GM12872 (cell line): ENCODE measurements around the gene PDE3A.

Source experiments
- TF ChIP-seq, protein P1 (sequence below): IDR thresholded peaks from 3 replicates; pipeline ENCODE4 v1.5.1; 2011; ENCODE audit warnings: low read depth, mild to moderate bottlenecking, low read length, moderate library complexity; ENCODE audit not compliant: insufficient read depth

The PDE3A gene

DNA sequence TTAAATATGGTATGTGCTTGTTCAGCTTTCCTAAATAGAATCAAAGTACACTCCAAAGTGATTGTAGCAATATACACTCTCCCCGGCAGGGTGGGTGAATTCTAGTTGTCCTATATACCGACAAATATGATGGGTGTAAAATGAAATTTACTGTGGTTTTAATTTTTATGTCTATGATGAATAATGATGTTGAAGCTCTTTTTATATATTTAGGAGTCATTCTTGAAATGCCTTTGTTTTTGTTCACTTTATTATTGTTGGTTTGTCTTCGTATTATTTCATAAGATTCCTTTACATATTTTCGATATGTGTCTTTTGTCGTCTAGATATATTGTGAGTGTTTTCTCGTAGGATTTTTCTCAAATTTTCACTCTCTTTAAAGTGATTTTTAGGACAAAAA is 105.7 kb downstream of the PDE3A start:
- TF ChIP-seq, protein P1, sequence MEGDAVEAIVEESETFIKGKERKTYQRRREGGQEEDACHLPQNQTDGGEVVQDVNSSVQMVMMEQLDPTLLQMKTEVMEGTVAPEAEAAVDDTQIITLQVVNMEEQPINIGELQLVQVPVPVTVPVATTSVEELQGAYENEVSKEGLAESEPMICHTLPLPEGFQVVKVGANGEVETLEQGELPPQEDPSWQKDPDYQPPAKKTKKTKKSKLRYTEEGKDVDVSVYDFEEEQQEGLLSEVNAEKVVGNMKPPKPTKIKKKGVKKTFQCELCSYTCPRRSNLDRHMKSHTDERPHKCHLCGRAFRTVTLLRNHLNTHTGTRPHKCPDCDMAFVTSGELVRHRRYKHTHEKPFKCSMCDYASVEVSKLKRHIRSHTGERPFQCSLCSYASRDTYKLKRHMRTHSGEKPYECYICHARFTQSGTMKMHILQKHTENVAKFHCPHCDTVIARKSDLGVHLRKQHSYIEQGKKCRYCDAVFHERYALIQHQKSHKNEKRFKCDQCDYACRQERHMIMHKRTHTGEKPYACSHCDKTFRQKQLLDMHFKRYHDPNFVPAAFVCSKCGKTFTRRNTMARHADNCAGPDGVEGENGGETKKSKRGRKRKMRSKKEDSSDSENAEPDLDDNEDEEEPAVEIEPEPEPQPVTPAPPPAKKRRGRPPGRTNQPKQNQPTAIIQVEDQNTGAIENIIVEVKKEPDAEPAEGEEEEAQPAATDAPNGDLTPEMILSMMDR: no peak

DNA sequence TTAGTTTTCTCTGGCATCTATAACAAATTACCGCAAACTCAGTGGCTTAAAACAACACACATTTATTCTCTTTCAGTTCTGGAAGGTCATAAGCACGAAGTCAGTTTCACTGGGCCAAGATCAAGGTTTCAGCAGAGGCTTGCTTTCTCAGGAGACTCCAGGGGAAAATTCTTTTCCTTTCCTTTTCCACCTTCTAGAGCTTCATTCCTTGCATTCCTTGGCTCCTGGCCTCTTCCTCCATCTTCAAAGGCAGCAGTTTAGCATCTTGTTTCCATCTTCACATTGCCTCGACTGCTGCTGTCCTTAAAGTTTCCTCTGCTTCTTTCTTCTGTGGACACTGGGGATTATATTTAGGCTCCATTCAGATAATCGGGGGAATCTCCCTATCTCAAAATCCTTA is 106.1 kb downstream of the PDE3A start:
- TF ChIP-seq, protein P1: no peak

DNA sequence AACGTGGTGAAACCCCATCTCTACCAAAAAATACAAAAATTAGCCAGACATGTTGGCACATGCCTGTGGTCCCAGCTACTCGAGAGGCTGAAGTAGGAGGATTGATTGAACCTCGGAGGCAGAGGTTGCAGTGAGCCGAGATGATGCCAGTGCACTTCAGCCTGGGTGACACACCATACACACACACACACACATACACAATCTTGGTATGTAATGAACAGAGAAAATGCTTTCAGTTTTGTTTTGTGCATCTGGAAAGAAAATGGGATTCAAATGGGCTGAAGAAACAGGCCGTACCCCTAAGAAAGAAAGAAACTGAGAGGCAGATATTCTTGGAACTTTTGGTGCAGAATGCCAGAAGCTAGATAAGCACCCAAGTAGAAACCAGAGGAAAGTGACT is 107.2 kb downstream of the PDE3A start:
- TF ChIP-seq, protein P1: no peak

DNA sequence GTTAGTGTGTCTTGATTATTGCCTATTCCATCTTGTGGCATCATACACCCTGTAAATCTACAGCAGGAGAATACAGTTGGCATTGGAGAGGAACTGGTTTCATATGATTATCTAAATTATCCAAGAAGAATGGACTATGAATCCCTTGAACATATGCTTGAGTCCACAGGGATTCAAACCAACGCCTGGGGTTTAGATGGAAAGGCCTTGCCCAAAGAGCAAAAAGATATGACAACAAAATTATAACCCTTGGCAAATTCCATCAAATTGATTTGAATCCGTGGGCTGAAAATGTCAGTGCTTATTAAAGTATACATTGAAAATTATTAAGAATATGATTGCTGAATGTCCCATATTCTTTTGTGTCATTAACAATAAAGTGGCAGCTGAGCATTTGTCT is 108.2 kb downstream of the PDE3A start:
- TF ChIP-seq, protein P1: no peak

DNA sequence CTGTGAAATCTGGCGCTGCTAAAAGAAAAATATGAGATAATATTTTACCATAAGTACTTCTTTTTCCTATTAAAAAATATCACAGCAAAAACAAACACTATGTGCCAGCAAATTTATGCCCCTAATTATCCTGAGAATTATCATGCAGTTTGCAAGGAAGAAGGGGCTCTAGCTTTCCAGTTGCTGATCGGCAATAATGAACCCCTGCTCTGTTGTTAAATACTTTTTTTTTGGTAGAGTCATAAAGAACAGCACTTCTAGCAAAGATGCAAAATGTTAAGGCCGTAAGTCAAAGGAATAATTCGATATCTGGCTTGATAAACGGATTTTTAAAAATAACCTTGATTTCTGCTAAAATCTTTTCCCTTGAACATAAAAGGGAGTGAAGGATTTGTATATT is 108.9 kb downstream of the PDE3A start:
- TF ChIP-seq, protein P1: no peak

DNA sequence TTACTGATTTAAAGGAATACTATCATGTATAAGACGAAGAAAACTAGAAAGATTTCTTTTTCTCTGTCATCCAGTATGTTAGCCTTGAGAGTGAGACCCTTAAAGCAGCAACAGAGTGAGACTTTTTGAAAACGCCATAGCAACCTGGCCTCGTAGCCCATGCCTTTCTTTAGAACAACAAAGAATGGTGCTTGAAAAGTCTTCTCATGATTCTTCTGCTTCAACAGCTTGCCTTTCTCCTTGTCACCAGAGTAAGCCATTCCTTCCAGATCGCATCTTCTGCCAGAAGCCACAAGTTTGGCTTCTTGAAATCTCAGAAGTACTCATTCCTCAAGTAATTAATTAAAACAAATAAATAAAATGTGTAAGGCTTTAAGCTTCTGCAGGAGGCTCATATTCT is 109.3 kb downstream of the PDE3A start:
- TF ChIP-seq, protein P1: no peak

DNA sequence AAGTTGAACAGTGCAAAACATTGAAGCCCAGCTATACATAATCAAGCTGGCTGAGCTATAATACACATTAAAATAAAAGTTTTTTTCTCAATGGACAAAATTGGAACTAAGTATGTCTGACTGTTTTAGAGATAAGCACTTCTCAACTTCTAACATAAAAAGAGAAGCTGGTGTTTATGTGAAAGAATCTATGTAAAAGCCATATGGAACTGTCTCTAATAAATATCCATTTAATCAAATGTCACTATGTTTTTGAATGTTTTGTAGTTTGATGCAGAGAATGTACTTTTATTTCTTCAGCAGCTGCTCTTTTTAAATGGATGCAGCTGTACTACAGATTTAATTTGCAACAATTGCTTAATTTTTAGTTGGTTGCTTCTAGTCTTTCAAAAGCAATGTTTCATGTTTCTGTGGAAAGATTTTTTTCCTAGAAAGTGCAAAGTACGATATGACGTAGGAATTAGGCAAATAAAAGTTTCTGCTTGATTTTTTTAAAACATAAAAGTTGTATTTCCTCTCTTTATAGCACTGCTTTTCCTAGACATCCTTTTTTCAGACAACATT is 114.2 kb downstream of the PDE3A start:
- TF ChIP-seq, protein P1: no peak
